HG03520 (cell line): Measurements from ENCODE around the gene SMG1.
"Not testable (repeated sequence)": the region's sequence is repeated elsewhere in the genome, so short reads cannot be mapped to it uniquely, and the experiment has no call there.

Experiments used
- ATAC-seq: cut with Tn5 transposase; IDR thresholded peaks from one replicate; pipeline ENCODE4 v1.9.1; 2021; ENCODE audit warnings: mild to moderate bottlenecking, moderate library complexity; ENCODE audit not compliant: unreplicated experiment

Gene SMG1

DNA sequence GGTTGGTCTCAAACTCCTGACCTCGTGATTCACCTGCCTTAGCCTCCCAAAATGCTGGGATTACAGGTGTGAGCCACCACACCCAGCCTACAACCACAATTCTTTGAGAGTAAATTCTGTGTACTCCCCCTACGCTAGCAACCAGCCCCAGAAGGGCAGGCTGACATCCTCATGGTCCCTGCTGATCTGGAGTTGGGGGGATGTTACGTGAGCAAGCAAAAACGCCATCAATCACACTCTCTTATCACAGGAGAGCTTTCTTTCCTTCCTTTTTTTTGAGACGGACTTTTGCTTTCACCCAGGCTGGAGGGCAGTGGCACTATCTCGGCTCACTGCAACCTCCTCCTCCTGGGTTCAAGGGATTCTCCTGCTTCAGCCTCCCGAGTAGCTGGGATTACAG, 154.0 kb downstream of the SMG1 start:
- not testable (repeated sequence) for ATAC-seq

- not testable (repeated sequence) for ATAC-seq
These were observed 155.8 kb downstream of the SMG1 start for GRCh38 chr16:18770336-18770962.

- ATAC-seq, result peak; percentile 53
These were observed 159.0 kb downstream of the SMG1 start for GRCh38 chr16:18767217-18767616.

- peak; percentile 42 for ATAC-seq
These were observed 163.5 kb downstream of the SMG1 start for GRCh38 chr16:18762713-18763112.

- ATAC-seq, result peak; percentile 60
These were observed 166.3 kb downstream of the SMG1 start for GRCh38 chr16:18759598-18760520.

DNA sequence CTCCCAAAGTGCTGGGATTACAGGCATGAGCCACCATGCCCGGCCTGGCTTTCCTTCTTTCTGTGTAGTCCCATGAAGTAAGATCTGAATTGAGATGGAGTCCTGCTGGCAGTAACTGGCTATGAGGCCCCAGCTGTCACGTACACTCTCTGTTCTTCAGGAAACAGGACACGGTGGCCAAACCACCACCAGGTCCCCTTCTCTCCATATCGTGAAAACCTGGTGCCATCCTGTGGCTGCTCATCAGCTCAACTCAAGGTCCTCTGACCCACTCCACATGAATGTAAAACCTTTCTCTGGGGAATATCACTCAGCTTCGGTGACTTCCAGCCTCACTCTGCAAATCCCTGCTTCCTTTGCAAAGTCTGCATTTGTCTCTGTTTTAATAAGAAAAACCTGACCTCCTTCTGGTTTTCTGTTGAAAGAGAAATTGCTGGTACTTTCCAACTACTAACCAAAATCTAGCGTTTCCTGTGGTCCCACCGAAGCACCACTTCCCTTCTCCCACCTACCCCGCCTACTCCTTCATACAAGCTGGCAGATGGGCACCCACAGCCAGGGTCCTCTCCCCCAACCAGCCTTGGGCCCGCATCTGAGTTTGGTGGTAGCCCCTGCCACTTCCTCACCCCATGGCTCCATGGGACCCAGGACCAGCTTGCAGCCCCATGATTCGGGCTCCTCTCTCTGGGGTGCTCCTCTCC, 168.1 kb downstream of the SMG1 start:
- ATAC-seq, result not testable (repeated sequence)

- not testable (repeated sequence) for ATAC-seq
These were observed 169.6 kb downstream of the SMG1 start for GRCh38 chr16:18756639-18757038.
